ENCODE results near the gene IRAG1.

Gene IRAG1

GRCh38 chr11:10646005-10646404 is 47.5 kb downstream of the IRAG1 start:
- no peak for DNase-seq (ENCODE audit: extremely low read depth, insufficient read length)
- TF ChIP-seq CTCF (IDR thresholded peaks at IDR 0.05; ENCODE audit: insufficient read depth, low read length, poor library complexity, severe bottlenecking): no peak
- no peaks in the 10 kb centered on the region for H3K36me3 ChIP-seq (ENCODE audit: control insufficient read depth, insufficient read depth, low read length)
- H3K27me3 ChIP-seq (replicated peaks; ENCODE audit: control insufficient read depth, insufficient read depth, low read length): no peaks in the 10 kb centered on the region
- no peak overlapping the region for H3K4me3 ChIP-seq (replicated peaks; ENCODE audit: low read depth, low read length)

GRCh38 chr11:10645212-10645795 is 48.3 kb downstream of the IRAG1 start:
- Histone ChIP-seq H3K4me3 (replicated peaks; ENCODE audit: low read depth, low read length) (no peak overlapping the region), H3K36me3 (ENCODE audit: control insufficient read depth, insufficient read depth, low read length) (no peaks in the 10 kb centered on the region), H3K27me3 (replicated peaks; ENCODE audit: control insufficient read depth, insufficient read depth, low read length) (no peaks in the 10 kb centered on the region)
- TF ChIP-seq CTCF (IDR thresholded peaks at IDR 0.05; ENCODE audit: insufficient read depth, low read length, poor library complexity, severe bottlenecking): no peak
- DNase-seq (ENCODE audit: extremely low read depth, insufficient read length): no peak
